ENCODE data around the gene TEN1. TPM values are rescaled to one million over a fixed set of nuclear protein-coding genes. Genes with fewer than 3 reads are reported as not detected.

TEN1 gene
- total and polyA plus RNA-seq, 2 of the 4 experiments (the other 2 are of a cell fraction): 14.7 to 17.9 TPM

GRCh38 chr17:76017481-76018339 lies 38.7 kb downstream of the TEN1 start:
- H3K4me3 ChIP-seq (ENCODE audit: insufficient read depth, low read depth, low read length): no peak overlapping the region
- no peak overlapping the region for H2AFZ ChIP-seq (replicated peaks; ENCODE audit: low read length, poor library complexity)
- BruUV-seq (replicated peaks): no TSS peak
- no peak for TF ChIP-seq SMC3 (IDR thresholded peaks at IDR 0.05; ENCODE audit: low read depth, low read length)
- TF ChIP-seq, protein P1, sequence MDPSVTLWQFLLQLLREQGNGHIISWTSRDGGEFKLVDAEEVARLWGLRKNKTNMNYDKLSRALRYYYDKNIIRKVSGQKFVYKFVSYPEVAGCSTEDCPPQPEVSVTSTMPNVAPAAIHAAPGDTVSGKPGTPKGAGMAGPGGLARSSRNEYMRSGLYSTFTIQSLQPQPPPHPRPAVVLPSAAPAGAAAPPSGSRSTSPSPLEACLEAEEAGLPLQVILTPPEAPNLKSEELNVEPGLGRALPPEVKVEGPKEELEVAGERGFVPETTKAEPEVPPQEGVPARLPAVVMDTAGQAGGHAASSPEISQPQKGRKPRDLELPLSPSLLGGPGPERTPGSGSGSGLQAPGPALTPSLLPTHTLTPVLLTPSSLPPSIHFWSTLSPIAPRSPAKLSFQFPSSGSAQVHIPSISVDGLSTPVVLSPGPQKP (IDR thresholded peaks at IDR 0.05; ENCODE audit: borderline replicate concordance, low read depth, low read length): no peak
- no peak for TF ChIP-seq MXI1 (IDR thresholded peaks at IDR 0.05; ENCODE audit: borderline replicate concordance, low read depth, low read length)
- no peak for TF ChIP-seq RAD21 (IDR thresholded peaks at IDR 0.05; ENCODE audit: low read length)
- TF ChIP-seq RFX5 (IDR thresholded peaks at IDR 0.05; ENCODE audit: low read depth, low read length): no peak
- TF ChIP-seq NFE2L2 (IDR thresholded peaks at IDR 0.05; ENCODE audit: low read depth, low read length): no peak
- no peak for TF ChIP-seq MAFK (IDR thresholded peaks at IDR 0.05; ENCODE audit: low read depth, low read length)
- TF ChIP-seq CEBPB (IDR thresholded peaks at IDR 0.05; ENCODE audit: low read depth, low read length): no peak
- no peak for TF ChIP-seq CHD1 (IDR thresholded peaks at IDR 0.05; ENCODE audit: low read depth, low read length)
- no peak for TF ChIP-seq RCOR1 (IDR thresholded peaks at IDR 0.05; ENCODE audit: insufficient replicate concordance, low read length)
- TF ChIP-seq, protein P2, sequence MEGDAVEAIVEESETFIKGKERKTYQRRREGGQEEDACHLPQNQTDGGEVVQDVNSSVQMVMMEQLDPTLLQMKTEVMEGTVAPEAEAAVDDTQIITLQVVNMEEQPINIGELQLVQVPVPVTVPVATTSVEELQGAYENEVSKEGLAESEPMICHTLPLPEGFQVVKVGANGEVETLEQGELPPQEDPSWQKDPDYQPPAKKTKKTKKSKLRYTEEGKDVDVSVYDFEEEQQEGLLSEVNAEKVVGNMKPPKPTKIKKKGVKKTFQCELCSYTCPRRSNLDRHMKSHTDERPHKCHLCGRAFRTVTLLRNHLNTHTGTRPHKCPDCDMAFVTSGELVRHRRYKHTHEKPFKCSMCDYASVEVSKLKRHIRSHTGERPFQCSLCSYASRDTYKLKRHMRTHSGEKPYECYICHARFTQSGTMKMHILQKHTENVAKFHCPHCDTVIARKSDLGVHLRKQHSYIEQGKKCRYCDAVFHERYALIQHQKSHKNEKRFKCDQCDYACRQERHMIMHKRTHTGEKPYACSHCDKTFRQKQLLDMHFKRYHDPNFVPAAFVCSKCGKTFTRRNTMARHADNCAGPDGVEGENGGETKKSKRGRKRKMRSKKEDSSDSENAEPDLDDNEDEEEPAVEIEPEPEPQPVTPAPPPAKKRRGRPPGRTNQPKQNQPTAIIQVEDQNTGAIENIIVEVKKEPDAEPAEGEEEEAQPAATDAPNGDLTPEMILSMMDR (conservative IDR thresholded peaks at IDR 0.05; ENCODE audit: low read depth, low read length): no peak
- no peak overlapping the region for H4K5ac ChIP-seq (ENCODE audit: low read depth, low read length)
- H2AK9ac ChIP-seq (replicated peaks; ENCODE audit: low read depth, low read length, poor library complexity): no peak overlapping the region
- no peak overlapping the region for H3K14ac ChIP-seq (replicated peaks; ENCODE audit: low read depth, low read length)
- peaks cover 30% of the 10 kb centered on the region for H3K27me3 ChIP-seq (ENCODE audit: control insufficient read depth, insufficient read depth, low read length)
- no peaks in the 10 kb centered on the region for H3K9me3 ChIP-seq (ENCODE audit: control insufficient read depth, insufficient read depth, low read length)
- no peak for DNase-seq
- no peaks in the 10 kb centered on the region for H3K36me3 ChIP-seq (ENCODE audit: control insufficient read depth, insufficient read depth, low read length)
- H4K20me1 ChIP-seq (ENCODE audit: insufficient read depth, low read length): no peaks in the 10 kb centered on the region
- no peak overlapping the region for H3K56ac ChIP-seq (ENCODE audit: extremely low read depth, insufficient read depth, low read length)
- H3K23ac ChIP-seq (ENCODE audit: low read depth, low read length): no peak overlapping the region
- no peak overlapping the region for H2BK15ac ChIP-seq (ENCODE audit: low read depth, low read length)
- ChIA-PET POLR2A (ENCODE audit: unreplicated experiment) (interaction anchor here (0.6 kb wide), 1 partner anchor 269 kb away, joined by 12 read pairs; no protein-coding TSS in a partner anchor), CTCF (interaction anchor here (0.6 kb wide), 1 partner anchor 675 kb away, joined by 5 read pairs; no protein-coding TSS in a partner anchor)
- dilution Hi-C loops (cut with HindIII; ENCODE audit: low sequenced_read_pairs, unreplicated experiment) (no loop called here), in situ Hi-C loops (cut with MboI; ENCODE audit: low sequenced_read_pairs) (loop anchor here (10.0 kb wide), 1 partner anchor 277 kb away; no protein-coding TSS in a partner anchor), intact Hi-C loops (cut with micrococcal nuclease) (no loop called here)
- H3K18ac ChIP-seq (ENCODE audit: low read depth, low read length): no peak overlapping the region
- H3K27ac ChIP-seq (ENCODE audit: insufficient read depth, low read length): no peak overlapping the region
- no peak for ATAC-seq (ENCODE audit: low read depth)
- no peak overlapping the region for H4K8ac ChIP-seq (ENCODE audit: low read depth in 2 of 2, low read length in 2 of 2)
- H3K9ac ChIP-seq (ENCODE audit: low read depth, low read length): no peak overlapping the region
- H2BK120ac ChIP-seq (ENCODE audit: low read depth, low read length): no peak overlapping the region
- peaks cover 7% of the 10 kb centered on the region for H3K4me1 ChIP-seq (ENCODE audit: control insufficient read depth, insufficient read depth, low read length)
- H4K91ac ChIP-seq (ENCODE audit: insufficient read depth, low read depth, low read length): no peak overlapping the region
- H2AK5ac ChIP-seq (ENCODE audit: low read depth, low read length): no peak overlapping the region
- no peaks in the 10 kb centered on the region for H3K79me1 ChIP-seq (ENCODE audit: low read depth in 1 of 2, low read length in 2 of 2)
- no peak overlapping the region for H3K4ac ChIP-seq (ENCODE audit: low read depth, low read length)
- WGBS, 2 experiments (ENCODE audit: extremely low coverage in 2 of 2, insufficient read length in 1 of 2): 83% methylated on average over 6 of the region's 21 CpGs; no CpG with 5 or more reads in 1 of the 2 experiments
- H3K4me2 ChIP-seq (ENCODE audit: low read depth, low read length): no peak overlapping the region
- H3K9me1 ChIP-seq (ENCODE audit: insufficient read depth, low read length): no peaks in the 10 kb centered on the region
- H2BK20ac ChIP-seq (ENCODE audit: low read depth, low read length): no peak overlapping the region
- no peak overlapping the region for H2BK5ac ChIP-seq (ENCODE audit: low read depth, low read length, poor library complexity, severe bottlenecking)
